Activated CD8-positive, alpha-beta memory T cell treated with anti-CD3 and anti-CD28 coated beads, Interleukin-2, amount 50 U/mL, for 1 hour (primary cell): Measurements from ENCODE around the gene CBX4.

Experiments used
- DNase-seq: peaks from one replicate; pipeline ENCODE4 v3.0.0-alpha.2; 2020; ENCODE audit errors: extremely low read depth

The CBX4 gene

GRCh38 chr17:79786930-79787643 lies 52.2 kb downstream of the CBX4 start:
- no peak for DNase-seq

- DNase-seq: no peak
These were observed 53.1 kb downstream of the CBX4 start for GRCh38 chr17:79785900-79786810.

- no peak for DNase-seq
These were observed 54.0 kb downstream of the CBX4 start for GRCh38 chr17:79785017-79785899.

- no peak for DNase-seq
These were observed 54.8 kb downstream of the CBX4 start for GRCh38 chr17:79784353-79785016.

- no peak for DNase-seq
These were observed 55.3 kb downstream of the CBX4 start for GRCh38 chr17:79783891-79784290.
